GM19099 (cell line): Measurements from ENCODE around the gene VPS13D.

Experiments
- POLR2A ChIP-seq: IDR thresholded peaks from 3 replicates; pipeline ENCODE4 v1.6.1; 2011; ENCODE audit warnings: low read depth; ENCODE audit not compliant: insufficient read length; ENCODE audit errors: extremely low read depth

Gene VPS13D

DNA sequence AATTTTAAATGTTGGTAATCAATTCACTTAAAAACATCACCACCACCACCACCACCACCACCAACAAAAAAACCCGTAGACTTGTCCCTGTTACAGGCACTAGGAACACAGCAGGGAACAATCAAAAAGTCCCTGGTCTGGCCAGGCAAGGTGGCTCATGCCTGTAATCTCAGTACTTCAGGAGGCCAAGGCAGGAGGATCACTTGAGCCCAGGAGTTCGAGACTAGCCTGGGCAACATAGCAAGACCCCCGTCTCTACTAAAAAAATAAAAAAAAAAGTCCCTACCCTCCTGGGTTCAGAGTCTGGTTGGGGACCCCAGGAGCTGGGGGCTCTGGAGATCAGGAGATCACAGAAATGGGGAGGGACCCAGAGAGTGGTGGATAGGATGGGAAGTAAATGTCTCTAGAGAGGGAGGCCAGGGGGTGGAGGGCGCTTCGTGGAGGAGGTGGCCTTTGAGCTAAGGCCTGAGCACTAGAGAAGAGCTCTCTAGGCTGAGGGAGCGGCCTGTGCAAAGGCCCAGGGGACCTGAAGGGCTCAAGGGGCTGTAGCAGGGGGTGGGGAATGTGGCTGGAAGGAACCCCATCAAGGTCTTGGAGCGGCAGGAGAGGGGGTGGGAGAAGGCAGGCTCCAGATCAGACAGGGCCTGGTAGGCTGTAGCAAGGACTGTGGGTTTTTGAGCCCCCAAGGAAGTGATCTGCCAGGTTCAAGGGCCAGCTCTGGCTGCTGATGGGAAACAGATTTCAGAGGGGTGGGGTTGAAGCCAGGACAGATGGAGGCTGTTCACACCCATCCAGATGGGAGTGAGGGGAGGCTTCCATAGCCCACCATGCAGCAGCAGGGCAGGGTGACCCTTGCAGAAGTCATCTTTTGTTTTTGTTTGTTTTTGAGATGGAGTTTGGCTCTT, 24.8 kb upstream of the VPS13D start:
- TF ChIP-seq POLR2A = no peak

DNA sequence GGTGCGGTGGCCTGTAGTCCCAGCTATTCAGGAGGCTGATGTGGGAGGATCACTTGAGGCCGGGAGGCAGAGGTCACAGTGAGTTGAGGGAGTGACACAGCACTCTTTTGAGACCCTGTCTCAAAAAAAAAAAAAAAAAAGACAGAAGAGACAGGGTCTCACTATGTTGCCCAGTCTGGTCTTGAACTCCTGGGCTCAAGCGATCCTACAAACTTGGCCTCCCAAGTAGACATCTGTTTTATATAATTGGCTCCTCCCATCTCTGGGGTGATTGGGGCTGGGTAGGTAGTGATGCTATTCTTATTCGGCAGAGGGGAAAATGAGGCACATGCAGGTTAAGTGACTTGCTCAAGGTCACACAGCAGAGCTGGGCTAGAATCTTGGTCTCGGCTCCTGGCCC, 23.6 kb upstream of the VPS13D start:
- no peak for TF ChIP-seq POLR2A

DNA sequence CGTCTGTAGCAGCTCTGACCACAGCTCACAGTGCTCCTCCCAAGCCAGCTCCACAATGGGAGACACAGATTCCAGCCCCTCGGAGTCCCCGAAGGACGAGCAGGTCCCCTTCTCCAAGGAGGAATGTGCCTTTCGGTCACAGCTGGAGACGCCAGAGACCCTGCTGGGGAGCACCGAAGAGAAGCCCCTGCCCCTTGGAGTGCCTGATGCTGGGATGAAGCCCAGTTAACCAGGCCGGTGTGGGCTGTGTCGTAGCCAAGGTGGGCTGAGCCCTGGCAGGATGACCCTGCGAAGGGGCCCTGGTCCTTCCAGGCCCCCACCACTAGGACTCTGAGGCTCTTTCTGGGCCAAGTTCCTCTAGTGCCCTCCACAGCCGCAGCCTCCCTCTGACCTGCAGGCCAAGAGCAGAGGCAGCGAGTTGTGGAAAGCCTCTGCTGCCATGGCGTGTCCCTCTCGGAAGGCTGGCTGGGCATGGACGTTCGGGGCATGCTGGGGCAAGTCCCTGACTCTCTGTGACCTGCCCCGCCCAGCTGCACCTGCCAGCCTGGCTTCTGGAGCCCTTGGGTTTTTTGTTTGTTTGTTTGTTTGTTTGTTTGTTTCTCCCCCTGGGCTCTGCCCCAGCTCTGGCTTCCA, 22.9 kb upstream of the VPS13D start:
- TF ChIP-seq POLR2A = no peak

DNA sequence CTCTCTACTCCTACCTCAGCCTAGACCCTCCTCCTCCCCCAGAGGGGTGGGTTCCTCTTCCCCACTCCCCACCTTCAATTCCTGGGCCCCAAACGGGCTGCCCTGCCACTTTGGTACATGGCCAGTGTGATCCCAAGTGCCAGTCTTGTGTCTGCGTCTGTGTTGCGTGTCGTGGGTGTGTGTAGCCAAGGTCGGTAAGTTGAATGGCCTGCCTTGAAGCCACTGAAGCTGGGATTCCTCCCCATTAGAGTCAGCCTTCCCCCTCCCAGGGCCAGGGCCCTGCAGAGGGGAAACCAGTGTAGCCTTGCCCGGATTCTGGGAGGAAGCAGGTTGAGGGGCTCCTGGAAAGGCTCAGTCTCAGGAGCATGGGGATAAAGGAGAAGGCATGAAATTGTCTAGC, 21.6 kb upstream of the VPS13D start:
- TF ChIP-seq POLR2A = no peak

DNA sequence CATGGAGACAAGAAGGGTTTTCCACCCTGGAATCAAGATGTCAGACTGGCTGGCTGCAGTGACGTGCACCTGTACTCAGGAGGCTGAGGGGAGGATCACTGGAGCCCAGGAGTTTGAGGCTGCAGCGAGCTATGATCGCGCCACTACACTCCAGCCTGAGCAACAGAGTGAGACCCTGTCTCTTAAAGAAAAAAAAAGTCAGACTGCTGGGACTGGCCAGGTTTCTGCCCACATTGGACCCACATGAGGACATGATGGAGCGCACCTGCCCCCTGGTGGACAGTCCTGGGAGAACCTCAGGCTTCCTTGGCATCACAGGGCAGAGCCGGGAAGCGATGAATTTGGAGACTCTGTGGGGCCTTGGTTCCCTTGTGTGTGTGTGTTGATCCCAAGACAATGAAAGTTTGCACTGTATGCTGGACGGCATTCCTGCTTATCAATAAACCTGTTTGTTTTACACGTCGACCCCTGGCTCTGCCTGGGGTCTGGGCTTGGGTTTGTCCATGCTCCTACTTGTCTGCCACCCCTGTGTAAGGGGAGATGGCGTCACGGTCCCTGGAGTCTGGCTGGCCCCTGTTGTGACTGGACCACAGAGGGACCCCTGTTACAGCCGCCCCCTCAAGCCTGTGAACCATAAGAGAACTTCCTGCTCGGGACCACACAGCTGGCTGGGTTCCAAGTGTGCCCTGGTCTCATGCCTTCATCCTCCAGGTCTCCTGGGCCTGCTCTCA, 20.9 kb upstream of the VPS13D start:
- TF ChIP-seq POLR2A = no peak

DNA sequence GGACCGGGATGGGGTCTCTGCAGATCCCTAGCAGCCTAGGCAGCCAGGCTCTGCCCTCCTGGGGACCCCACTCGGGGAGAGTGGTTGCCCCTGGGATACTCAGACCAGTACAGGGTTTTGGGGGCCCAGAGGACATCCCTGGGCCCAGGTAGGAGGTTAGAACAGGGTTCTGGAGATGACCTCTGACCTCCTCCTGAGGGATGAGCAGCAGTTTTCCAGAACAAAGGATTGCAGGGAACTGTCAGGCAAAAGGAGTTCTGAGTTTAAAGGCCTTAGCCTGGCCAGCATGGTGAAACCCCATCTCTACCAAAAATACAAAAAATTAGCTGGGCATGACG, 20.4 kb upstream of the VPS13D start:
- TF ChIP-seq POLR2A = no peak

DNA sequence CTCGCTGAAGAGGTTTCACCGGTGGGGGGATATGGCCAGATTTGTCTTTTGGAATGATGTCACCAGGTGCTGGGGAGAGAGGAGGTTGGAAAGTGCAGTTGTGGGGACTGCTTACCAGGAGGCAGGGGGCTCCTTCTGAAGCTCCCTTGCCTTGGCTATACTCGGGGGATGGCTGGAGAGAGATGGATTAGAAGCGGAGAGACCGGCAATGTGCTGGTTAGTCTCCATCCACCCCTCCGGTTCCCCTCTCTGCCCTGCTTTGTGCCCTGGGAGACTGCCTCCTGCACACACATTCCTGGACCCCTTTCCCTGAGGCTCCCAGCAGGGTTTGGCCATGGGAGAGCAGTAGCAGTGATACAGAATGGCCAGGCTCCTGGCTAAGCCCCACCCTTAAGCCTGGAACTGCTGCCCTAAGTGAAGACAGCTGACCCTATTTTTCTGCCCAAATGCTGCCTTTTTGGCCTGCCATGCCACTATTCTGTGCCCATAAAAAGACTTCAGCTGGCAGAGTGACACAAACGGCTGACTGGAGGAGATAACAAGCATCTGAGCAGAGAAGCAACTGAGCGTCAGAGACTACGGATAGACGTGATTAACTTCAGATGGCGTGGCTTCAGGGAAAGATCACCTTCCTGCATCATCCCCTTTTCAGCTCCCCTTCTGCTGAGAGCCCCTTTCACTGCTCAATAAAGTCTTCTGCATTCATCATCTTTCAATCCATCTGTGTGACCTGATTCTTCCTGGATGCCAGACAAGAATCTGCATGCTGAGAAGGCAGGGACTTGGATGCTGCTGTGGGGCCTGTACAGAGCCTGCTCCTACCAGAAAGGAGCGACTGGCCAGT, 14.5 kb upstream of the VPS13D start:
- TF ChIP-seq POLR2A = no peak

DNA sequence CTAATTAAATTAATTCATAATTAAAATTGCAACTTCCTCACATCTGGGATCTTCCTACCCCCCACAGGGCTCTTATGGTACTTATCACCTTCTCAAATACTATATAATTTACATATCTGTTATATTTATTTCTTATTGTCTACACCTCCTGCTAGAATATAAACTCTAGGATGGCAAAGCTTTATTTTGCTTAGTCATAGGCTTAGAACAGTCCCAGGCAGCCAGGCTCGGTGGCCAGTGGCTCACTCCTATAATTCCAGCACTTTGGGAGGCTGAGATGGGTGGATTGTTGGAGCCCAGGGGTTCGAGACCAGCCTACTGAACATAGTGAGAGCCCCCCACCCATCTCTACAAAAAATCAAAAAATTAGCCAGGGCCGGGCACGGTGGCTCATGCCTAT, 10.0 kb upstream of the VPS13D start:
- TF ChIP-seq POLR2A = no peak

DNA sequence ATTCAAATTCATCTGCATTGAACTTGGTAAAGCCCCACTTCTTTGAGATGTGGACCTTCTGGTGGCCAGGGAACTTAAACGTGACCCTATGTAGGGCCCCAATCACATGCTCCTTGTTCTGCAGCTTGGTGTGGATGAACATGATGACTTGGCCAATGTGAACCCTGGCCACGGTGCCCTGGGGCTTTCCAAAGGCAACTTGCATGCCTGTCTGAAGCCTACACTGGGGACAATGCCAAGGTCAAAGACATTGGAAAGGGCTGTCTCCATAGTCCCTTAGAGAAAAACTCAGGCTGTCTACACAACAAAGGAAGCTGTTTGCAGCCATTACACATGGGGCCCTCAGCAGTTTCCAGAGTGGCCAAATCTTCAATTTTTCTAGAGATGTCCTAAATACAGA, 8.9 kb upstream of the VPS13D start:
- TF ChIP-seq POLR2A = no peak

DNA sequence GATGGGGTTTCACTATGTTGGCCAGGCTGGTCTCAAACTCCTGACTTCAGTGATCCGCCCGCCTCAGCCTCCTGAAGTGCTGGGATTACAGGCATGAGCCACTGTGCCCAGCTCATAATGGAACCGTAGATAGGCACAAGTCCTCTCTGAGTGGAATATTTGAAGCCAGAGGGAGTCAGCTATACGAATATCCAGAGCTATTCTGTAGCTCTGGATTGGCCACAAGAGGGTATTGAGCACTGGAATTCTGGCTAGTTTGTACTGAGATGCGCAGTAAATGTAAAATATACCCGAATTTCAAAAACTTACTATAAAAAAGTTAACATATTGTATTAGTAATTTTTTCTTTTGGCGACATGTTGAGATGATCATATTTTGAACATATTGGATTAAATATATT, 851 bp upstream of the VPS13D start:
- no peak for TF ChIP-seq POLR2A

DNA sequence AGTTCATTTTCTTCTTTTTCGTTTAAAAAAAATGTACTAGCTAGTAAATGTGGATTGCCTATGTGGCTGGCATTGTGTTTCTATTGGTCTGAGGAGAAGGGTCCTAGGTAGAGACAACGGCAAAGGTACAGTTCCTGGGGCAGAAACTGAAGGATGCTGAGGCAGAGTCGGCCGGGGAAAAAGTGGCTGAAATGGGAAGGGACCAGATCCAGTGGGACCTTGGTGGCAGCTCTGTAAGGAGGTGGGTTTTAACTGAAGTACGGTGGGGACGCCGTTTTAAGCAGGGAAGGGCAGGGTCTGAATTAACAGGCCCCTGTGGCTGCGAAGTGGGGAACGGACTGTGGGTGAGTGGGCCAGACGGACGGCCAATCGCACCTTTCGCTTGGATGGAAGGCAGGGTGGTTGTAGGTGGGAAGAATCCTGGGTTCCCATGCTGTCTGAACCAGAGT, 420 bp upstream of the VPS13D start:
- TF ChIP-seq POLR2A = no peak

DNA sequence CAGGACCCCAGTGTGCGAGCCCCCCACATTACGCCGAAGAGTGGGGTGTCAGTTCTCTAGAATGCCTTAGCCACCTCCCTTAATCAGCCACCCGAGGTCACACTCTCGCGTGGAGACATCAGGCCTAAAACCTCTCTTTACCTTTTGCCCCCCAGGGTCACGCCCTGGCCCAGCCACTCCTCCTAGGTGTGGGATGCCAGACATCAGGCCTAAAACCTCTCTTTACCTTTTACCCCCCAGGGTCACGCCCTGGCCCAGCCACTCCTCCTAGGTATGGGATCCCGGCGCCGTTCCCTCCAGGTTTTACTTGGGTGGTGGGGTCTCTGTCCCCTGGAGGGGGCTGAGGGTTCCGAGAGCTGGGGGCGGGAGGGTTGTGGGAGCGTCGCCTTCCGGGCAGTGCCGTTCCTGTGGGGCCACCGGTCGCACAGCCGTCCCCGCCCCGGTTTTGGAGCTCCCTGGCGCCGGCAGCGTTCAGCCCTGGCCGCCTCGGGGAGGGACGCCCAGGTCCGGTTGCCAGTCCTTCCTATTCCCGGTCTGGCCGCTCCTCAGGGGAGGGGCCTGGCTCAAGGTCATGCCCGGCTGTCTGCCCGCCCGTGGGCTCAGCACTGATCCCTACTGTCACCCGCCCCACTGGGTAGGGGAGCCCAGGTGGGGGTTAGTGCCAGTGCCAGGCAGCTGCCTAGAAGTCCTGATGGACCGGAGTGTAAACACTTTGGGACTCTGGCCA, 882 bp downstream of the VPS13D start:
- no peak for TF ChIP-seq POLR2A

DNA sequence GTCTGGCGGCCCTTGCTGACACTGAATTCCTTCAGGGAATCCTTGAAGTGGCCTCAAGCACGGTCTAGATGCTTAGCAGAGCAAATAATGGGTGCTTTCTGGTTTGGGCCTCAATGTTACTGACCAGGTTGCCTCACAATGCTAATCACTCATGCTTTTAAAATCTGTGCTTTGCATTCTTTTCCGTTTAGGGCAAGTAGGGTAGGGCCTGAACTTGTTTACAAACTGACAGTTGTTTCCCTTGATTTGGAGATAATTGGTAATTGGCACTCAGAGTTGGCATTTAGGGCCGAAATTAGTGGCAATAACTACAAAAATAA, 1.4 kb downstream of the VPS13D start:
- no peak for TF ChIP-seq POLR2A

DNA sequence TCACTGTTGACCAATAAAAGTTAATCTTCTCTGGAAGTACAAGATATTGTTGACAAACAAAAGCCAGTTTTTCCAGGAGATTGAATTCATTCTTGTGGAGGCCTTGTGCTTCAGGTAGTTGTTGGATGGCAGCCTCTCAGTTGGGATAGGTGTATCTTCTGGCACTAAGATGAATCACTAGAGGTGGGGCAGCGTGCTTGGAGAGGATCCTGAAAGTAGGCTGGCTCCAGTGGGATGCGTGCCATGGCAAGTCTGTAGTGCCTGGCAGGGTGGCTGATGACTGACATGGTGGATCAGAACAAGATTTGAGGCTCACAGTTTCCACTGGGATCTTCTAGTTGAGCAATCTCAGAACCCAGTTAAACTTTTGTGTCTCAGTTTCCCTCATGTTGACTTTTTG, 2.4 kb downstream of the VPS13D start:
- TF ChIP-seq POLR2A = no peak
